Testis (tissue), 2 donors: Measurements from ENCODE around the gene LACC1.

ENCODE experiments used
- CTCF ChIP-seq, 3 experiments: fragments of 450-650 bp in 2 of 3; fragments of 200-600 bp in 1 of 3; sonication (generic) in 1 of 3; IDR thresholded peaks; one replicate each; pipeline ENCODE4 v1.5.1; 2016 to 2019; ENCODE audit warnings: antibody characterized with exemption in 3 of 3, mild to moderate bottlenecking in 2 of 3, moderate library complexity in 1 of 3
- POLR2A ChIP-seq: fragments of 450-650 bp; IDR thresholded peaks from one replicate; pipeline ENCODE4 v1.6.1; 2017; ENCODE audit warnings: antibody characterized with exemption, mild to moderate bottlenecking, moderate library complexity

GRCh38 chr13:43918636-43919035, 38.9 kb downstream of the LACC1 start:
- TF ChIP-seq POLR2A, result no peak
- no peak for TF ChIP-seq CTCF (IDR thresholded peaks at IDR 0.05)
